Measurements from ENCODE around the gene EIF3K. TPM values are rescaled to one million over a fixed set of nuclear protein-coding genes. Genes with fewer than 3 reads are reported as not detected.

EIF3K gene
- total and polyA plus RNA-seq, 2 of the 13 experiments (the other 11 are each of a cell fraction or from before 2014, with no cell fraction given), result 179 to 258 TPM

DNA sequence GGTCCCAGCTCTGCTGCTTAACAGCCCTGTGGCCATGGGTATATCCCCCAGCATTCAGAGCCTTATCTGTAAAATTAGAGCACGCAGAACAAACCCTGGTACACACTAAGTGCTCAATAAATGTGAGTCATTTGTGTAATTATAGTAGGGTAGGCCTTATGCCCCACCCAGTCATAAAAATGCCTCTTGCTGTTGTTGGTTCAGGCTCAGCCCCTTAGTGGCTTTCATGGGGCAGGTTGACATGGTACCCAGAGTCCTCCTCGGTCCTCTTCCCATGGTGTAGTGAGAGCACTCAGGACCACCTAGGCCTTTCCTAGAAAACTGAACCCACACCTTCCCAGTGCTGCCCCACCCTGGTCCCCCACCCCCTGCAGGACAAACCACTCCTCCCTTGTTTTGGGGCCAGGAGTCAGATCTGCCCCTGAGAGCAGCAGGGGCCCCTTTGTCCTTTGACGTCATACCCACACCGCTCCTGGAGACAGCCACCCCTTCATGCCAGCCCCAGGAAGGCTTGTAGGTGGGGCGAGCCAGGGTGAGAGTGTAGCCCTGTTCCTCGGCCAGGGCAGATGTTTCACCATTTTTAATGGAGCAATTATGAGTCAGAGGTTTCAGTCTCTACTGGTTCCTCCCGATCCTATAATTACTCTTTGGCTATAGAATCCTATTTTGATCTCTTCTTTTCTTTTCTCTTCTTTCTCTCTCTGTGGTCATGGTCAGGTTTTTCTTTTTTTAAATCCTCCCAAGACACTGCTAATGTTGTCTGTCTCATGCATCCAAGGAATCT, 65.3 kb downstream of the EIF3K start (continued):
- TF ChIP-seq, protein P1, sequence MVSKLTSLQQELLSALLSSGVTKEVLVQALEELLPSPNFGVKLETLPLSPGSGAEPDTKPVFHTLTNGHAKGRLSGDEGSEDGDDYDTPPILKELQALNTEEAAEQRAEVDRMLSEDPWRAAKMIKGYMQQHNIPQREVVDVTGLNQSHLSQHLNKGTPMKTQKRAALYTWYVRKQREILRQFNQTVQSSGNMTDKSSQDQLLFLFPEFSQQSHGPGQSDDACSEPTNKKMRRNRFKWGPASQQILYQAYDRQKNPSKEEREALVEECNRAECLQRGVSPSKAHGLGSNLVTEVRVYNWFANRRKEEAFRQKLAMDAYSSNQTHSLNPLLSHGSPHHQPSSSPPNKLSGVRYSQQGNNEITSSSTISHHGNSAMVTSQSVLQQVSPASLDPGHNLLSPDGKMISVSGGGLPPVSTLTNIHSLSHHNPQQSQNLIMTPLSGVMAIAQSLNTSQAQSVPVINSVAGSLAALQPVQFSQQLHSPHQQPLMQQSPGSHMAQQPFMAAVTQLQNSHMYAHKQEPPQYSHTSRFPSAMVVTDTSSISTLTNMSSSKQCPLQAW (CRISPR knock-in tag; IDR thresholded peaks at IDR 0.05), result peak; percentile 13; the same call in 1 of the 2 replicates
- no peak for TF ChIP-seq HMGA1 (CRISPR knock-in tag; conservative IDR thresholded peaks at IDR 0.05)
- 0 out of 2 replicates have a peak, but pooled peaks have one; percentile 12 for TF ChIP-seq NCOR1 (IDR thresholded peaks at IDR 0.05; ENCODE audit: borderline replicate concordance, low read length)
- 0 out of 2 replicates have a peak, but pooled peaks have one; percentile 24 for TF ChIP-seq FOSL2 (CRISPR knock-in tag; IDR thresholded peaks at IDR 0.05)
- no peak for TF ChIP-seq ZNF841 (CRISPR knock-in tag; IDR thresholded peaks at IDR 0.05; ENCODE audit: borderline replicate concordance)
- TF ChIP-seq, protein P2, sequence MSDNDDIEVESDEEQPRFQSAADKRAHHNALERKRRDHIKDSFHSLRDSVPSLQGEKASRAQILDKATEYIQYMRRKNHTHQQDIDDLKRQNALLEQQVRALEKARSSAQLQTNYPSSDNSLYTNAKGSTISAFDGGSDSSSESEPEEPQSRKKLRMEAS (IDR thresholded peaks at IDR 0.05), result peak; percentile 7; the same call in 1 of the 2 replicates
- TF ChIP-seq, protein P3, sequence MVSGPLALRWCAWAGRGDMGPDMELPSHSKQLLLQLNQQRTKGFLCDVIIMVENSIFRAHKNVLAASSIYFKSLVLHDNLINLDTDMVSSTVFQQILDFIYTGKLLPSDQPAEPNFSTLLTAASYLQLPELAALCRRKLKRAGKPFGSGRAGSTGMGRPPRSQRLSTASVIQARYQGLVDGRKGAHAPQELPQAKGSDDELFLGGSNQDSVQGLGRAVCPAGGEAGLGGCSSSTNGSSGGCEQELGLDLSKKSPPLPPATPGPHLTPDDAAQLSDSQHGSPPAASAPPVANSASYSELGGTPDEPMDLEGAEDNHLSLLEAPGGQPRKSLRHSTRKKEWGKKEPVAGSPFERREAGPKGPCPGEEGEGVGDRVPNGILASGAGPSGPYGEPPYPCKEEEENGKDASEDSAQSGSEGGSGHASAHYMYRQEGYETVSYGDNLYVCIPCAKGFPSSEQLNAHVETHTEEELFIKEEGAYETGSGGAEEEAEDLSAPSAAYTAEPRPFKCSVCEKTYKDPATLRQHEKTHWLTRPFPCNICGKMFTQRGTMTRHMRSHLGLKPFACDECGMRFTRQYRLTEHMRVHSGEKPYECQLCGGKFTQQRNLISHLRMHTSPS (CRISPR knock-in tag; IDR thresholded peaks at IDR 0.05; ENCODE audit: low read depth), result no peak
- TF ChIP-seq, protein P4, sequence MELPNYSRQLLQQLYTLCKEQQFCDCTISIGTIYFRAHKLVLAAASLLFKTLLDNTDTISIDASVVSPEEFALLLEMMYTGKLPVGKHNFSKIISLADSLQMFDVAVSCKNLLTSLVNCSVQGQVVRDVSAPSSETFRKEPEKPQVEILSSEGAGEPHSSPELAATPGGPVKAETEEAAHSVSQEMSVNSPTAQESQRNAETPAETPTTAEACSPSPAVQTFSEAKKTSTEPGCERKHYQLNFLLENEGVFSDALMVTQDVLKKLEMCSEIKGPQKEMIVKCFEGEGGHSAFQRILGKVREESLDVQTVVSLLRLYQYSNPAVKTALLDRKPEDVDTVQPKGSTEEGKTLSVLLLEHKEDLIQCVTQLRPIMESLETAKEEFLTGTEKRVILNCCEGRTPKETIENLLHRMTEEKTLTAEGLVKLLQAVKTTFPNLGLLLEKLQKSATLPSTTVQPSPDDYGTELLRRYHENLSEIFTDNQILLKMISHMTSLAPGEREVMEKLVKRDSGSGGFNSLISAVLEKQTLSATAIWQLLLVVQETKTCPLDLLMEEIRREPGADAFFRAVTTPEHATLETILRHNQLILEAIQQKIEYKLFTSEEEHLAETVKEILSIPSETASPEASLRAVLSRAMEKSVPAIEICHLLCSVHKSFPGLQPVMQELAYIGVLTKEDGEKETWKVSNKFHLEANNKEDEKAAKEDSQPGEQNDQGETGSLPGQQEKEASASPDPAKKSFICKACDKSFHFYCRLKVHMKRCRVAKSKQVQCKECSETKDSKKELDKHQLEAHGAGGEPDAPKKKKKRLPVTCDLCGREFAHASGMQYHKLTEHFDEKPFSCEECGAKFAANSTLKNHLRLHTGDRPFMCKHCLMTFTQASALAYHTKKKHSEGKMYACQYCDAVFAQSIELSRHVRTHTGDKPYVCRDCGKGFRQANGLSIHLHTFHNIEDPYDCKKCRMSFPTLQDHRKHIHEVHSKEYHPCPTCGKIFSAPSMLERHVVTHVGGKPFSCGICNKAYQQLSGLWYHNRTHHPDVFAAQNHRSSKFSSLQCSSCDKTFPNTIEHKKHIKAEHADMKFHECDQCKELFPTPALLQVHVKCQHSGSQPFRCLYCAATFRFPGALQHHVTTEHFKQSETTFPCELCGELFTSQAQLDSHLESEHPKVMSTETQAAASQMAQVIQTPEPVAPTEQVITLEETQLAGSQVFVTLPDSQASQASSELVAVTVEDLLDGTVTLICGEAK (IDR thresholded peaks at IDR 0.05), result no peak
- TF ChIP-seq, protein P4 (CRISPR knock-in tag; IDR thresholded peaks at IDR 0.05), result no peak
- TF ChIP-seq, protein P5, sequence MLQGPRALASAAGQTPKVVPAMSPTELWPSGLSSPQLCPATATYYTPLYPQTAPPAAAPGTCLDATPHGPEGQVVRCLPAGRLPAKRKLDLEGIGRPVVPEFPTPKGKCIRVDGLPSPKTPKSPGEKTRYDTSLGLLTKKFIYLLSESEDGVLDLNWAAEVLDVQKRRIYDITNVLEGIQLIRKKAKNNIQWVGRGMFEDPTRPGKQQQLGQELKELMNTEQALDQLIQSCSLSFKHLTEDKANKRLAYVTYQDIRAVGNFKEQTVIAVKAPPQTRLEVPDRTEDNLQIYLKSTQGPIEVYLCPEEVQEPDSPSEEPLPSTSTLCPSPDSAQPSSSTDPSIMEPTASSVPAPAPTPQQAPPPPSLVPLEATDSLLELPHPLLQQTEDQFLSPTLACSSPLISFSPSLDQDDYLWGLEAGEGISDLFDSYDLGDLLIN (CRISPR knock-in tag; IDR thresholded peaks at IDR 0.05; ENCODE audit: borderline replicate concordance), result no peak
- TF ChIP-seq RBAK (CRISPR knock-in tag; IDR thresholded peaks at IDR 0.05), result no peak

Measured in HepG2 (cell line).